A673 (cell line): ENCODE results near the gene C5. TPM values are rescaled to one million over a fixed set of nuclear protein-coding genes. Genes with fewer than 3 reads are reported as not detected.

Experiments
- BruUV-seq: library from RNA; stranded (reverse); fragments of 400-500 nt; replicated peaks from 2 replicates; lab custom pipeline; 2021; lab: Mats Ljungman, UMichigan
- CTCF ChIA-PET: fragments of 300-600 bp; sonication (Branson Sonifier 250); formaldehyde crosslinking; loops from one replicate; lab custom pipeline; 2022; ENCODE audit warnings: antibody characterized with exemption; lab: Charles Lee
- POLR2A ChIA-PET: fragments of 300-600 bp; sonication (Branson Sonifier 250); formaldehyde crosslinking; loops from one replicate; lab custom pipeline; 2022; ENCODE audit warnings: antibody characterized with exemption; ENCODE audit not compliant: low non-redundant PET; lab: Charles Lee
- DNase-seq: peaks from one replicate; pipeline ENCODE4 v3.0.0-alpha.2; 2015; ENCODE audit warnings: low spot score
- H3K27ac ChIP-seq: fragments of 200-600 bp; sonication (generic); 2 replicates; pipeline ENCODE4 v1.5.1; 2016; ENCODE audit warnings: mixed run types, low read depth, mild to moderate bottlenecking, mixed read lengths, antibody characterized with exemption, low read length; ENCODE audit not compliant: poor library complexity, severe bottlenecking
- H3K27me3 ChIP-seq: fragments of 200-600 bp; sonication (generic); replicated peaks from 2 replicates; pipeline ENCODE4 v1.6.1; 2017; ENCODE audit warnings: mixed run types, low read depth, mild to moderate bottlenecking, mixed read lengths, antibody characterized with exemption, low read length; ENCODE audit not compliant: insufficient read depth, poor library complexity
- H3K36me3 ChIP-seq: fragments of 200-600 bp; sonication (generic); 2 replicates; pipeline ENCODE4 v1.6.1; 2016; ENCODE audit warnings: mixed run types, mild to moderate bottlenecking, mixed read lengths, antibody characterized with exemption, low read length; ENCODE audit not compliant: insufficient read depth, poor library complexity, severe bottlenecking
- H3K4me1 ChIP-seq: fragments of 200-600 bp; sonication (generic); 2 replicates; pipeline ENCODE4 v1.6.1; 2017; ENCODE audit warnings: mixed run types, mild to moderate bottlenecking, mixed read lengths, antibody characterized with exemption, low read length; ENCODE audit not compliant: insufficient read depth, poor library complexity, severe bottlenecking
- H3K4me3 ChIP-seq: fragments of 200-600 bp; sonication (generic); 2 replicates; pipeline ENCODE4 v1.5.1; 2016; ENCODE audit warnings: low read depth, mixed run types, mild to moderate bottlenecking, mixed read lengths, low read length; ENCODE audit not compliant: poor library complexity, severe bottlenecking
- H3K9me3 ChIP-seq: fragments of 200-600 bp; sonication (generic); 2 replicates; pipeline ENCODE4 v1.6.1; 2016; ENCODE audit warnings: mixed run types, low read depth, mild to moderate bottlenecking, mixed read lengths, antibody characterized with exemption, low read length; ENCODE audit not compliant: poor library complexity, severe bottlenecking
- CTCF ChIP-seq: fragments of 300-800, 200-600 bp; sonication (generic); conservative IDR thresholded peaks from 2 replicates; pipeline ENCODE4 v1.5.1; 2017; ENCODE audit warnings: low read depth, mild to moderate bottlenecking, antibody characterized with exemption, low read length, moderate library complexity, mixed read lengths
- EZH2 ChIP-seq: fragments of 200-600 bp; sonication (generic); IDR thresholded peaks from 2 replicates; pipeline ENCODE4 v1.6.1; 2017; ENCODE audit warnings: borderline replicate concordance, low read depth, mild to moderate bottlenecking, mixed read lengths, antibody characterized with exemption, low read length; ENCODE audit not compliant: poor library complexity, severe bottlenecking
- intact Hi-C: fragments of 100-400 bp; cut with micrococcal nuclease; formaldehyde crosslinking; loops from one replicate; pipeline ENCODE4 v1.10.0; 2022; ENCODE audit not compliant: unreplicated experiment
- total RNA-seq: library from RNA; stranded (reverse); gene quantifications from 2 replicates; pipeline ENCODE4 v1.2.3, GENCODE V29; 2021

Gene C5
- total RNA-seq, 1 experiment from 2014 or later, result 4.4 TPM

DNA sequence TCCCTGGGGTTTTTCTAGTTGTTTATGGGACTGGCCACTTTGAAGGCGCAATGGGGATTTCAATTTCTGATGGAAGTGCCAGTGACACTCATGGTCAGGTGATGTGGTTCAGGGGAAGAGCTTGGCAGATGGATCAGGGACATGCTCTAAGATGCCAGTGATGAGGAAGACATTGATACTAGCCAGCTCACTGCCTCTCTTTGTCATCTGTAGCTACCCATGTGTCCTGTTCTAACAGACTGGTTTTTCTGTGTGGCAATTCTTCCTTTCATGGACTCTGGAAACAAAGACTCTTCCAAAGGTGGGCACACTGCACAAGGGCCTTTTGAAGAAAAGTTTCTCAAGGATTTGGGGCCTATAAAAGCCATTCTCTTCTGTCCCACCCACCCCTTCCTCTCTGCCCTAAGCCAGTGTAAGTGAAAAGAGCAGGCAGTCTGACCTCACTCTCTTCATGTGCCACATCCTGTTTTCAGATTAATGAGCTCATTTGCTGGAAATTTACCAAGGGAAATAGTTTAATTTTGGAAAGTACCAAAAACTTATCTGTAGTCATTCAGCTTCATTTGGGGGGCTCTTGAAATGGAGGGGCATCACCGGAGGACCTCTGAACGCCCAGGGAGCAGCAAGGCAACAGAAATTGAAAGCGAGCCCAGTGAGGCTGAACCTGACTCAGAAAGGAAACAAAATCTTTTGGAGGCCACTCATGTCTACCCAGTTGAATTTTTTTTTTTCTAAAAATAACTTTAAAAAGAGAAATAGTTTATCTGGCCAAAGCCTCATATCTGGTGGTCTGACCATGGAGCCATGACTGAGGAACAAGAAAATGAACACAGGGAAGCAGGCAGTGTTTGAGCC, 118.6 kb downstream of the C5 start:
- H3K4me1 ChIP-seq, result peaks cover 36% of the 10 kb centered on the region
- TF ChIP-seq EZH2, result no peak
- H3K27me3 ChIP-seq, result no peaks in the 10 kb centered on the region
- intact Hi-C loops, result no loop called here
- BruUV-seq, result TSS peak; percentile 81
- peak overlapping the region; percentile 38 for H3K27ac ChIP-seq
- no peak overlapping the region for H3K4me3 ChIP-seq
- DNase-seq, result peak; percentile 64
- CTCF ChIA-PET, result no interaction called here
- no peaks in the 10 kb centered on the region for H3K36me3 ChIP-seq
- POLR2A ChIA-PET, result no interaction called here
- H3K9me3 ChIP-seq, result no peaks in the 10 kb centered on the region

GRCh38 chr9:120929229-120929791, 120.8 kb downstream of the C5 start:
- TF ChIP-seq EZH2, result no peak
- no peak for TF ChIP-seq CTCF
- peaks cover 17% of the 10 kb centered on the region for H3K4me1 ChIP-seq
- H3K36me3 ChIP-seq, result no peaks in the 10 kb centered on the region
- H3K27me3 ChIP-seq, result no peaks in the 10 kb centered on the region
- ChIA-PET POLR2A (interaction anchor here (0.7 kb wide), 1 partner anchor 136 kb away, joined by 3 read pairs; the partner anchor contains the start of gene FBXW2), CTCF (no interaction called here)
- intact Hi-C loops, result no loop called here
- H3K27ac ChIP-seq, result peak overlapping the region; percentile 68
- BruUV-seq, result no TSS peak
- no peaks in the 10 kb centered on the region for H3K9me3 ChIP-seq
- H3K4me3 ChIP-seq, result peak overlapping the region; percentile 56
- DNase-seq, result no peak

- TF ChIP-seq EZH2 (no peak), CTCF (no peak)
- Histone ChIP-seq H3K4me3 (peak overlapping the region; percentile 56), H3K27ac (peak overlapping the region; percentile 68), H3K9me3 (no peaks in the 10 kb centered on the region), H3K4me1 (peaks cover 17% of the 10 kb centered on the region), H3K36me3 (no peaks in the 10 kb centered on the region), H3K27me3 (no peaks in the 10 kb centered on the region)
- peak; percentile 51 for DNase-seq
- BruUV-seq, result no TSS peak
- CTCF ChIA-PET, result no interaction called here
- POLR2A ChIA-PET, result interaction anchor here (0.7 kb wide), 1 partner anchor 136 kb away, joined by 3 read pairs; the partner anchor contains the start of gene FBXW2
- intact Hi-C loops, result no loop called here
These were observed 121.4 kb downstream of the C5 start for GRCh38 chr9:120928483-120929228.
